Measurements from ENCODE around the gene HERC4. TPM values are rescaled to one million over a fixed set of nuclear protein-coding genes. Genes with fewer than 3 reads are reported as not detected.
"Not testable (repeated sequence)": the region's sequence is repeated elsewhere in the genome, so short reads cannot be mapped to it uniquely, and the experiment has no call there.

Gene HERC4
- total RNA-seq, 4 donors from 2014 or later = 49.5 to 91.6 (median 79.0) TPM

- Histone ChIP-seq H3K4me1 (no peaks in the 10 kb centered on the region), H3K9me3 (no peaks in the 10 kb centered on the region), H3K36me3 (no peaks in the 10 kb centered on the region), H3K27ac (no peak overlapping the region), H3K4me3 (no peak overlapping the region), H3K27me3 (no peaks in the 10 kb centered on the region)
- TF ChIP-seq POLR2A (IDR thresholded peaks at IDR 0.05) (no peak), CTCF (IDR thresholded peaks at IDR 0.05) (no peak)
- DNase-seq = no peak
These were observed 8.9 kb upstream of the HERC4 start for GRCh38 chr10:68083953-68084352.

GRCh38 chr10:68082872-68083271, 7.8 kb upstream of the HERC4 start:
- Histone ChIP-seq H3K4me3 (no peak overlapping the region), H3K36me3 (no peaks in the 10 kb centered on the region), H3K4me1 (no peaks in the 10 kb centered on the region), H3K9me3 (no peaks in the 10 kb centered on the region), H3K27me3 (no peaks in the 10 kb centered on the region), H3K27ac (no peak overlapping the region)
- no peak for DNase-seq
- TF ChIP-seq CTCF (IDR thresholded peaks at IDR 0.05) = peak in 3 of 6 experiments; percentile 66 to 73 (median 67)
- TF ChIP-seq POLR2A (IDR thresholded peaks at IDR 0.05) = no peak

- Histone ChIP-seq H3K4me3 (no peak overlapping the region), H3K36me3 (no peaks in the 10 kb centered on the region), H3K27ac (no peak overlapping the region), H3K9me3 (no peaks in the 10 kb centered on the region), H3K4me1 (no peaks in the 10 kb centered on the region), H3K27me3 (no peaks in the 10 kb centered on the region)
- no peak for DNase-seq
- TF ChIP-seq CTCF (IDR thresholded peaks at IDR 0.05) (no peak), POLR2A (IDR thresholded peaks at IDR 0.05) (no peak)
These were observed 6.8 kb upstream of the HERC4 start for GRCh38 chr10:68081916-68082315.

GRCh38 chr10:68080853-68081431, 5.9 kb upstream of the HERC4 start:
- TF ChIP-seq CTCF (IDR thresholded peaks at IDR 0.05) = no peak
- TF ChIP-seq POLR2A (IDR thresholded peaks at IDR 0.05) = no peak
- Histone ChIP-seq H3K4me1 (no peaks in the 10 kb centered on the region), H3K27me3 (no peaks in the 10 kb centered on the region), H3K9me3 (no peaks in the 10 kb centered on the region), H3K4me3 (no peak overlapping the region), H3K27ac (no peak overlapping the region), H3K36me3 (no peaks in the 10 kb centered on the region)
- DNase-seq = no peak

GRCh38 chr10:68079434-68079833, 4.4 kb upstream of the HERC4 start:
- no peak for TF ChIP-seq POLR2A (IDR thresholded peaks at IDR 0.05)
- TF ChIP-seq CTCF (IDR thresholded peaks at IDR 0.05) = no peak
- Histone ChIP-seq H3K27ac (no peak overlapping the region), H3K9me3 (no peaks in the 10 kb centered on the region), H3K27me3 (no peaks in the 10 kb centered on the region), H3K36me3 (no peaks in the 10 kb centered on the region), H3K4me1 (peaks cover 0 to 6% (median 2%) of the 10 kb centered on the region in 4 donors), H3K4me3 (no peak overlapping the region)
- no peak for DNase-seq

GRCh38 chr10:68077026-68077425, 1.9 kb upstream of the HERC4 start:
- peaks cover 0 to 24% (median 9%) of the 10 kb centered on the region in 4 donors for H3K4me1 ChIP-seq
- no peaks in the 10 kb centered on the region for H3K9me3 ChIP-seq
- H3K27ac ChIP-seq = no peak overlapping the region
- no peak overlapping the region for H3K4me3 ChIP-seq
- TF ChIP-seq POLR2A (IDR thresholded peaks at IDR 0.05) = no peak
- TF ChIP-seq CTCF (IDR thresholded peaks at IDR 0.05) = no peak
- no peaks in the 10 kb centered on the region for H3K27me3 ChIP-seq
- DNase-seq = no peak
- no peaks in the 10 kb centered on the region for H3K36me3 ChIP-seq

GRCh38 chr10:68076081-68076480, 998 bp upstream of the HERC4 start:
- not testable (repeated sequence) for H3K36me3 ChIP-seq, H3K4me3 ChIP-seq, H3K27me3 ChIP-seq, DNase-seq, H3K9me3 ChIP-seq, H3K27ac ChIP-seq
- H3K4me1 ChIP-seq = peaks cover 0 to 33% (median 9%) of the 10 kb centered on the region in 4 donors

Measured in Peyer's patch (tissue), 4 donors.